ENCODE measurements around the gene NPAS3.
"Not testable (repeated sequence)": the region's sequence is repeated elsewhere in the genome, so short reads cannot be mapped to it uniquely, and the experiment has no call there.

Gene NPAS3

GRCh38 chr14:33073023-33073422 lies 134.3 kb downstream of the NPAS3 start:
- Histone ChIP-seq H3K4me2 (no peak overlapping the region), H3K27me3 (no peaks in the 10 kb centered on the region), H3K27ac (no peak overlapping the region), H3K9ac (no peak overlapping the region), H3K9me3 (replicated peaks in 1 of 11) (no peaks in the 10 kb centered on the region), H3K4me3 (no peak overlapping the region), H3K36me3 (no peaks in the 10 kb centered on the region), H4K20me1 (no peaks in the 10 kb centered on the region), H3K4me1 (no peaks in the 10 kb centered on the region)
- TF ChIP-seq Cebpa-rat (IDR thresholded peaks at IDR 0.05), result no peak

- no peak overlapping the region for H3K27ac ChIP-seq
Measured at GRCh38 chr14:33081259-33081658, 142.6 kb downstream of the NPAS3 start.

GRCh38 chr14:33085799-33086198 lies 147.1 kb downstream of the NPAS3 start:
- H3K27ac ChIP-seq, result no peak overlapping the region
- H3K4me1 ChIP-seq, result peaks cover 0 to 8% (median 6%) of the 10 kb centered on the region in 10 experiments; a peak in 7 of 20 replicates
- no peak overlapping the region for H3K9ac ChIP-seq
- H4K20me1 ChIP-seq, result no peaks in the 10 kb centered on the region
- H3K4me2 ChIP-seq, result no peak overlapping the region
- no peak for TF ChIP-seq Cebpa-rat (IDR thresholded peaks at IDR 0.05)
- H3K9me3 ChIP-seq (replicated peaks in 1 of 11), result peaks cover 0 to 12% (median 7%) of the 10 kb centered on the region in 11 experiments; a peak in 10 of 22 replicates
- H3K36me3 ChIP-seq, result no peaks in the 10 kb centered on the region
- no peaks in the 10 kb centered on the region for H3K27me3 ChIP-seq
- no peak overlapping the region for H3K4me3 ChIP-seq

More at GRCh38 chr14:33081259-33081658, 142.6 kb downstream of the NPAS3 start:
- peaks cover 0 to 11% (median 8%) of the 10 kb centered on the region in 10 experiments; a peak in 7 of 20 replicates for H3K4me1 ChIP-seq
- no peaks in the 10 kb centered on the region for H3K27me3 ChIP-seq
- H3K36me3 ChIP-seq, result no peaks in the 10 kb centered on the region
- H3K4me3 ChIP-seq, result no peak overlapping the region
- no peak for TF ChIP-seq Cebpa-rat (IDR thresholded peaks at IDR 0.05)
- H4K20me1 ChIP-seq, result no peaks in the 10 kb centered on the region
- H3K9me3 ChIP-seq (replicated peaks in 1 of 11), result 0 out of 22 replicates have a peak, but pooled peaks cover 0 to 4% (median 0%) of the 10 kb centered on the region in 11 experiments
- no peak overlapping the region for H3K9ac ChIP-seq
- peak overlapping the region in 7 of 11 experiments; percentile 9 to 19 (median 11); a peak in 6 of 22 replicates for H3K4me2 ChIP-seq

GRCh38 chr14:33088274-33088673 lies 149.6 kb downstream of the NPAS3 start:
- not testable (repeated sequence) for H3K36me3 ChIP-seq, H3K4me2 ChIP-seq, H3K9ac ChIP-seq, H3K27ac ChIP-seq, H3K4me1 ChIP-seq, H3K27me3 ChIP-seq, H3K4me3 ChIP-seq, H4K20me1 ChIP-seq
- peaks cover 0 to 14% (median 7%) of the 10 kb centered on the region in 11 experiments; a peak in 11 of 22 replicates for H3K9me3 ChIP-seq (replicated peaks in 1 of 11)

GRCh38 chr14:33098016-33098415 lies 159.3 kb downstream of the NPAS3 start:
- Histone ChIP-seq H3K27ac (no peak overlapping the region), H3K36me3 (no peaks in the 10 kb centered on the region), H3K9ac (no peak overlapping the region), H3K9me3 (replicated peaks in 1 of 11) (peaks cover 0 to 6% (median 0%) of the 10 kb centered on the region in 11 experiments; a peak in 4 of 22 replicates), H3K4me1 (no peaks in the 10 kb centered on the region), H3K27me3 (no peaks in the 10 kb centered on the region), H3K4me3 (no peak overlapping the region), H3K4me2 (no peak overlapping the region), H4K20me1 (no peaks in the 10 kb centered on the region)
- TF ChIP-seq Cebpa-rat (IDR thresholded peaks at IDR 0.05), result no peak

GRCh38 chr14:33103489-33103888 lies 164.8 kb downstream of the NPAS3 start:
- H3K4me1 ChIP-seq, result no peaks in the 10 kb centered on the region
- H3K4me2 ChIP-seq, result no peak overlapping the region
- no peaks in the 10 kb centered on the region for H3K27me3 ChIP-seq
- no peak overlapping the region for H3K4me3 ChIP-seq
- H4K20me1 ChIP-seq, result no peaks in the 10 kb centered on the region
- no peak overlapping the region for H3K9ac ChIP-seq
- TF ChIP-seq Cebpa-rat (IDR thresholded peaks at IDR 0.05), result no peak
- H3K27ac ChIP-seq, result no peak overlapping the region
- H3K36me3 ChIP-seq, result no peaks in the 10 kb centered on the region
- H3K9me3 ChIP-seq (replicated peaks in 1 of 11), result no peaks in the 10 kb centered on the region

GRCh38 chr14:33103966-33104365 lies 165.3 kb downstream of the NPAS3 start:
- no peak overlapping the region for H3K9ac ChIP-seq
- H3K4me2 ChIP-seq, result no peak overlapping the region
- no peak overlapping the region for H3K4me3 ChIP-seq
- no peaks in the 10 kb centered on the region for H3K9me3 ChIP-seq (replicated peaks in 1 of 11)
- H3K36me3 ChIP-seq, result no peaks in the 10 kb centered on the region
- no peaks in the 10 kb centered on the region for H3K27me3 ChIP-seq
- H4K20me1 ChIP-seq, result no peaks in the 10 kb centered on the region
- no peak for TF ChIP-seq Cebpa-rat (IDR thresholded peaks at IDR 0.05)
- no peaks in the 10 kb centered on the region for H3K4me1 ChIP-seq
- H3K27ac ChIP-seq, result no peak overlapping the region

GRCh38 chr14:33110737-33111443 lies 172.2 kb downstream of the NPAS3 start:
- no peak overlapping the region for H3K4me2 ChIP-seq
- H3K9ac ChIP-seq, result no peak overlapping the region
- H3K27me3 ChIP-seq, result no peaks in the 10 kb centered on the region
- H3K36me3 ChIP-seq, result no peaks in the 10 kb centered on the region
- H3K27ac ChIP-seq, result no peak overlapping the region
- no peaks in the 10 kb centered on the region for H3K4me1 ChIP-seq
- no peaks in the 10 kb centered on the region for H3K9me3 ChIP-seq (replicated peaks in 1 of 11)
- H4K20me1 ChIP-seq, result no peaks in the 10 kb centered on the region
- TF ChIP-seq Cebpa-rat (IDR thresholded peaks at IDR 0.05), result no peak
- H3K4me3 ChIP-seq, result no peak overlapping the region

GRCh38 chr14:33114331-33114730 lies 175.7 kb downstream of the NPAS3 start:
- no peak for TF ChIP-seq Cebpa-rat (IDR thresholded peaks at IDR 0.05)
- Histone ChIP-seq H3K27ac (no peak overlapping the region), H3K4me1 (no peaks in the 10 kb centered on the region), H3K27me3 (no peaks in the 10 kb centered on the region), H3K36me3 (no peaks in the 10 kb centered on the region), H4K20me1 (no peaks in the 10 kb centered on the region), H3K9me3 (replicated peaks in 1 of 11) (no peaks in the 10 kb centered on the region), H3K4me2 (no peak overlapping the region), H3K9ac (no peak overlapping the region), H3K4me3 (no peak overlapping the region)

GRCh38 chr14:33118668-33119067 lies 180.0 kb downstream of the NPAS3 start:
- Histone ChIP-seq H3K27ac (no peak overlapping the region), H4K20me1 (no peaks in the 10 kb centered on the region), H3K9ac (no peak overlapping the region), H3K4me2 (no peak overlapping the region), H3K36me3 (no peaks in the 10 kb centered on the region), H3K4me3 (no peak overlapping the region), H3K4me1 (no peaks in the 10 kb centered on the region), H3K27me3 (no peaks in the 10 kb centered on the region), H3K9me3 (replicated peaks in 1 of 11) (no peaks in the 10 kb centered on the region)
- no peak for TF ChIP-seq Cebpa-rat (IDR thresholded peaks at IDR 0.05)

Data from BLaER1 treated with 17β-estradiol and CSF1 and Interleukin-3, amounts not matched to agents 10 nM and 100 nM (cell line).